HEK293T (cell line): Measurements from ENCODE around the gene ALDH1A3.

ENCODE experiments used
- ARNT ChIP-seq: fragments of 450-650 bp; IDR thresholded peaks from 2 replicates; pipeline ENCODE4 v1.6.1; 2017; ENCODE audit warnings: mild to moderate bottlenecking
- BHLHE40 ChIP-seq: fragments of 450-650 bp; IDR thresholded peaks from 2 replicates; pipeline ENCODE4 v1.6.1; 2016; ENCODE audit warnings: mild to moderate bottlenecking, moderate library complexity, borderline replicate concordance
- ELF4 ChIP-seq: fragments of 450-650 bp; IDR thresholded peaks from 2 replicates; pipeline ENCODE4 v1.6.1; 2017; ENCODE audit warnings: antibody characterized with exemption
- FOXA1 ChIP-seq: fragments of 450-650 bp; IDR thresholded peaks from 2 replicates; pipeline ENCODE4 v1.6.1; 2016; ENCODE audit warnings: mild to moderate bottlenecking
- FOXK2 ChIP-seq: fragments of 450-650 bp; IDR thresholded peaks from 2 replicates; pipeline ENCODE4 v1.6.1; 2016; ENCODE audit warnings: mild to moderate bottlenecking
- FOXM1 ChIP-seq: fragments of 450-650 bp; IDR thresholded peaks from 2 replicates; pipeline ENCODE4 v1.6.1; 2017; ENCODE audit warnings: mild to moderate bottlenecking, borderline replicate concordance
- HDGF ChIP-seq: fragments of 450-650 bp; IDR thresholded peaks from 2 replicates; pipeline ENCODE4 v1.6.1; 2017; ENCODE audit warnings: antibody characterized with exemption, borderline replicate concordance
- L3MBTL2 ChIP-seq: fragments of 450-650 bp; conservative IDR thresholded peaks from 2 replicates; pipeline ENCODE4 v1.6.1; 2016; ENCODE audit warnings: mild to moderate bottlenecking
- NFRKB ChIP-seq: fragments of 450-650 bp; IDR thresholded peaks from 2 replicates; pipeline ENCODE4 v1.6.1; 2016; ENCODE audit warnings: mild to moderate bottlenecking, moderate library complexity
- SP1 ChIP-seq: fragments of 450-650 bp; IDR thresholded peaks from 2 replicates; pipeline ENCODE4 v1.6.1; 2017
- SUZ12 ChIP-seq: fragments of 450-650 bp; IDR thresholded peaks from 2 replicates; pipeline ENCODE4 v1.6.1; 2016; ENCODE audit warnings: mild to moderate bottlenecking
- TARDBP ChIP-seq: fragments of 450-650 bp; IDR thresholded peaks from 2 replicates; pipeline ENCODE4 v1.6.1; 2016
- ZNF384 ChIP-seq: fragments of 450-650 bp; IDR thresholded peaks from 2 replicates; pipeline ENCODE4 v1.6.1; 2016
- TF ChIP-seq, protein P1 (sequence below): fragments of 450-650 bp; IDR thresholded peaks from 2 replicates; pipeline ENCODE4 v1.6.1; 2016

DNA sequence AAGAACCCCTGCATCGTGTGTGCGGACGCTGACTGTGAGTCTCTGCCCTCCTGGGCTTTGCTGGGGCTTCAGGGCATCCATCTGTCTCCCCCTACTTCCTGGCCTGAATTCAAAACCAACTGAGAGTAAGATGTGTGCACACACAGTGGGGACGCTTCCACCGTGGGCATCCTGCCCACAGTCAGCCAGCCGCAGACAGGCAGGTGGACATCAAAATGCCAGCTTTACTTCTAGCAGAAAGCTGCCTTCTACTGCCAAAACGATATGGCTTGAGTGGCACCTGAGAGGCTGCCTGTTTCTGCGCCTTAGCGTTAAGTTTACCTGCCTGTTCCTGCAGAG is 18.5 kb downstream of the ALDH1A3 start:
- TF ChIP-seq HDGF (no peak), TARDBP (no peak), FOXM1 (no peak), BHLHE40 (no peak), SUZ12 (no peak), ZNF384 (no peak), FOXK2 (no peak), L3MBTL2 (no peak), SP1 (no peak), FOXA1 (no peak), ELF4 (no peak), NFRKB (no peak), ARNT (no peak)
- TF ChIP-seq, protein P1, sequence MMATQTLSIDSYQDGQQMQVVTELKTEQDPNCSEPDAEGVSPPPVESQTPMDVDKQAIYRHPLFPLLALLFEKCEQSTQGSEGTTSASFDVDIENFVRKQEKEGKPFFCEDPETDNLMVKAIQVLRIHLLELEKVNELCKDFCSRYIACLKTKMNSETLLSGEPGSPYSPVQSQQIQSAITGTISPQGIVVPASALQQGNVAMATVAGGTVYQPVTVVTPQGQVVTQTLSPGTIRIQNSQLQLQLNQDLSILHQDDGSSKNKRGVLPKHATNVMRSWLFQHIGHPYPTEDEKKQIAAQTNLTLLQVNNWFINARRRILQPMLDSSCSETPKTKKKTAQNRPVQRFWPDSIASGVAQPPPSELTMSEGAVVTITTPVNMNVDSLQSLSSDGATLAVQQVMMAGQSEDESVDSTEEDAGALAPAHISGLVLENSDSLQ: no peak
